HepG2 (cell line): ENCODE results near the gene ZNF223. TPM values are rescaled to one million over a fixed set of nuclear protein-coding genes. Genes with fewer than 3 reads are reported as not detected.

ENCODE experiments used
- BRD4 ChIP-seq: sonication (generic); formaldehyde crosslinking; IDR thresholded peaks from 2 replicates; pipeline ENCODE4 v1.4.0; 2020; ENCODE audit warnings: missing genetic modification reagents
- CREM ChIP-seq, 2 experiments: sonication (generic) in 1 of 2; formaldehyde crosslinking in 1 of 2; IDR thresholded peaks; 2 replicates each; pipeline versions ENCODE4 v1.4.0 to v1.6.1; 2016 to 2020; ENCODE audit warnings: antibody characterized with exemption in 1 of 2, mild to moderate bottlenecking in 1 of 2, missing genetic modification reagents in 1 of 2
- ELF1 ChIP-seq: sonication (generic); formaldehyde crosslinking; IDR thresholded peaks from 2 replicates; pipeline ENCODE4 v1.4.0; 2020; ENCODE audit warnings: missing genetic modification reagents
- ERF ChIP-seq: IDR thresholded peaks from 2 replicates; pipeline ENCODE4 v1.6.1; 2018; ENCODE audit warnings: missing biosample characterization, missing genetic modification reagents
- HIVEP1 ChIP-seq: sonication (generic); formaldehyde crosslinking; IDR thresholded peaks from 2 replicates; pipeline ENCODE4 v1.4.0; 2020; ENCODE audit warnings: mild to moderate bottlenecking, missing genetic modification reagents
- LCORL ChIP-seq, 2 experiments: fragments of 450-650 bp in 1 of 2; sonication (generic) in 1 of 2; formaldehyde crosslinking in 1 of 2; IDR thresholded peaks; 2 replicates each; pipeline versions ENCODE4 v1.5.0 to v1.6.1; 2017 to 2020; ENCODE audit warnings: antibody characterized with exemption in 1 of 2, missing genetic modification reagents in 1 of 2
- MATR3 ChIP-seq: sonication (generic); formaldehyde crosslinking; IDR thresholded peaks from 2 replicates; pipeline ENCODE4 v1.4.0; 2020; ENCODE audit warnings: missing genetic modification reagents
- MED1 ChIP-seq: sonication (generic); formaldehyde crosslinking; IDR thresholded peaks from 2 replicates; pipeline ENCODE4 v1.4.0; 2020; ENCODE audit warnings: missing genetic modification reagents
- MEIS1 ChIP-seq: sonication (generic); formaldehyde crosslinking; IDR thresholded peaks from 2 replicates; pipeline ENCODE4 v1.9.0; 2021; ENCODE audit warnings: mild to moderate bottlenecking, missing genetic modification reagents, moderate library complexity, borderline replicate concordance
- MXD4 ChIP-seq: IDR thresholded peaks from 2 replicates; pipeline ENCODE4 v1.6.1; 2016; ENCODE audit warnings: mild to moderate bottlenecking, missing biosample characterization, missing genetic modification reagents
- SETDB1 ChIP-seq: sonication (generic); formaldehyde crosslinking; IDR thresholded peaks from 2 replicates; pipeline ENCODE4 v1.5.1; 2020; ENCODE audit warnings: missing genetic modification reagents, mild to moderate bottlenecking, borderline replicate concordance
- SOX6 ChIP-seq, 2 experiments: fragments of 450-650 bp in 1 of 2; sonication (generic) in 1 of 2; formaldehyde crosslinking in 1 of 2; IDR thresholded peaks; 2 replicates each; pipeline versions ENCODE4 v1.4.0 to v1.6.1; 2017 to 2020; ENCODE audit warnings: antibody characterized with exemption in 1 of 2, mild to moderate bottlenecking in 1 of 2, missing genetic modification reagents in 1 of 2
- SRSF9 ChIP-seq: fragments of 200-400 bp; formaldehyde crosslinking; IDR thresholded peaks from 2 replicates; pipeline ENCODE4 v1.6.1; 2018; ENCODE audit warnings: borderline replicate concordance, mild to moderate bottlenecking, low read depth, low read length; ENCODE audit not compliant: insufficient read depth, poor library complexity, severe bottlenecking
- TARDBP ChIP-seq: sonication (generic); formaldehyde crosslinking; IDR thresholded peaks from 2 replicates; pipeline ENCODE4 v1.8.0; 2022; ENCODE audit warnings: mild to moderate bottlenecking, missing genetic modification reagents
- TBL1XR1 ChIP-seq: fragments of 150-350 bp; IDR thresholded peaks from 2 replicates; pipeline ENCODE4 v1.6.1; 2014; ENCODE audit warnings: borderline replicate concordance, low read length; ENCODE audit not compliant: partially characterized antibody
- TBP ChIP-seq: sonication (generic); formaldehyde crosslinking; IDR thresholded peaks from 2 replicates; pipeline ENCODE4 v1.5.0; 2020; ENCODE audit warnings: missing genetic modification reagents
- YEATS4 ChIP-seq: sonication (generic); formaldehyde crosslinking; IDR thresholded peaks from 2 replicates; pipeline ENCODE4 v1.4.0; 2020; ENCODE audit warnings: missing genetic modification reagents, borderline replicate concordance
- ZBTB21 ChIP-seq: sonication (generic); formaldehyde crosslinking; IDR thresholded peaks from 2 replicates; pipeline ENCODE4 v1.4.0; 2020; ENCODE audit warnings: missing genetic modification reagents
- ZBTB38 ChIP-seq: sonication (generic); formaldehyde crosslinking; IDR thresholded peaks from 2 replicates; pipeline ENCODE4 v1.5.1; 2020; ENCODE audit warnings: mild to moderate bottlenecking, missing genetic modification reagents
- ZNF124 ChIP-seq: sonication (generic); formaldehyde crosslinking; IDR thresholded peaks from 2 replicates; pipeline ENCODE4 v1.4.0; 2020; ENCODE audit warnings: missing genetic modification reagents
- ZNF232 ChIP-seq: sonication (generic); formaldehyde crosslinking; IDR thresholded peaks from 2 replicates; pipeline ENCODE4 v1.4.0; 2020; ENCODE audit warnings: missing genetic modification reagents, borderline replicate concordance
- ZNF605 ChIP-seq: sonication (generic); formaldehyde crosslinking; IDR thresholded peaks from 2 replicates; pipeline ENCODE4 v1.8.0; 2022; ENCODE audit warnings: mild to moderate bottlenecking, missing genetic modification reagents
- polyA plus RNA-seq, 8 experiments: library from polyadenylated mRNA; depleted of rRNA in 3 of 8; stranded (reverse) in 7 of 8; unstranded in 1 of 8; fragments of >200 nt; fragmentation: Illumina TruSeq in 4 of 8; extraction: Trizol in 4 of 8; gene quantifications; 2 replicates each; pipeline versions ENCODE4 v1.2.1 to v1.2.3, GENCODE V29; 2011 to 2016; ENCODE audit warnings: low read depth in 4 of 8, missing spikeins in 1 of 8, mixed read lengths in 1 of 8; ENCODE audit not compliant: insufficient read depth in 1 of 8
- total RNA-seq, 5 experiments: library from RNA; depleted of rRNA; stranded (reverse); fragments of >200 nt; fragmentation: Illumina TruSeq; extraction: Trizol; gene quantifications; 2 replicates each; pipeline ENCODE4 v1.2.3, GENCODE V29; 2016; ENCODE audit warnings: low read depth in 1 of 5
- TF ChIP-seq, protein P1 (sequence below): sonication (generic); formaldehyde crosslinking; IDR thresholded peaks from 2 replicates; pipeline ENCODE4 v1.4.0; 2020; ENCODE audit warnings: mild to moderate bottlenecking, missing genetic modification reagents, borderline replicate concordance
- TF ChIP-seq, protein P2 (sequence below): sonication (generic); formaldehyde crosslinking; IDR thresholded peaks from 2 replicates; pipeline ENCODE4 v1.5.1; 2020; ENCODE audit warnings: mild to moderate bottlenecking, moderate library complexity, missing genetic modification reagents

The ZNF223 gene
- total and polyA plus RNA-seq, 2 of the 13 experiments (the other 11 are each of a cell fraction or from before 2014, with no cell fraction given), result 2.0 to 4.8 TPM

DNA sequence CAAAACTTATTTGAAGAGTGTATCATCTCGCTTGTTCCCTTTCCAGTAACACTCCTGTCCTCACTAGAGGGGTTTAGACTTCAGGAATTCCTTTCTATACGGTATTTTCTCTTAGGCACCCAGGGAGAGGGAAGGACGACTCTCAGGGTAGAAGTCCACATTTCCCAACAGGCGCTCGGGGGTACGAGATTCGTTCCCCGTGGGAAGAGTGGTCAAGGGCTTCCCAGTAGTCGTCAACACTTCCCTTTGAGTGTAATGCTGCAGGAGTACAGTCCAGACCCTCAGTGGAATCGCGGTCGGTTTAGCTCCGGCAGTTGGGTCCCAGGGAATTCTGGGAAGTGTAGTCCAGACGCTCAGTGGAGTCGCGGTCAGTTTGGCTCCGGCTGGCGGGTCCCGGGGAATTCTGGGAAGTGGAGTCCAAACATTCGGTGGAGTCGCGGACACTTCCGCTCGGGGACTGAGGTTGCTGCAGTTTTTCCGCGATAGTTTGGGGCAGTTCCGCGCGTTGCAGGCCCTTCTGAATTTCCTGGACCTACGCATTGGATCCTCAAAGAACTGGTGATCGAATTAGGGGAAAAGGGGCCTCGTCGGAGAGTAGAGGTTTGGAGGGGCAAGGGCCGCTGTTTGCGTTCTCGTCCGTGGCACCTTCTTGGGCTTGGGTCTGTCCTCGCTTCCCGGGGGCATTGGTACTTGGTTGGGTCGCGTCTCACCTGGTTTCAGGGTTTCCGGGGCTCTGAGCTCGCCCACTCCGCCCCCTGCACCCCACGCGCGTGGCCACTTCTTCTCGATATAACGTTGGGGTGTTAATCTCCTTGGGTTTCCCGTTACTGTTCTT, 42.3 kb downstream of the ZNF223 start, which contains the start of gene ZNF224 (continued):
- peak; percentile 61; the same call in 1 of the 2 replicates for TF ChIP-seq ZBTB38
- no peak; the same call in 1 of the 2 replicates for TF ChIP-seq ZNF232 (CRISPR knock-in tag)
- TF ChIP-seq, protein P1, sequence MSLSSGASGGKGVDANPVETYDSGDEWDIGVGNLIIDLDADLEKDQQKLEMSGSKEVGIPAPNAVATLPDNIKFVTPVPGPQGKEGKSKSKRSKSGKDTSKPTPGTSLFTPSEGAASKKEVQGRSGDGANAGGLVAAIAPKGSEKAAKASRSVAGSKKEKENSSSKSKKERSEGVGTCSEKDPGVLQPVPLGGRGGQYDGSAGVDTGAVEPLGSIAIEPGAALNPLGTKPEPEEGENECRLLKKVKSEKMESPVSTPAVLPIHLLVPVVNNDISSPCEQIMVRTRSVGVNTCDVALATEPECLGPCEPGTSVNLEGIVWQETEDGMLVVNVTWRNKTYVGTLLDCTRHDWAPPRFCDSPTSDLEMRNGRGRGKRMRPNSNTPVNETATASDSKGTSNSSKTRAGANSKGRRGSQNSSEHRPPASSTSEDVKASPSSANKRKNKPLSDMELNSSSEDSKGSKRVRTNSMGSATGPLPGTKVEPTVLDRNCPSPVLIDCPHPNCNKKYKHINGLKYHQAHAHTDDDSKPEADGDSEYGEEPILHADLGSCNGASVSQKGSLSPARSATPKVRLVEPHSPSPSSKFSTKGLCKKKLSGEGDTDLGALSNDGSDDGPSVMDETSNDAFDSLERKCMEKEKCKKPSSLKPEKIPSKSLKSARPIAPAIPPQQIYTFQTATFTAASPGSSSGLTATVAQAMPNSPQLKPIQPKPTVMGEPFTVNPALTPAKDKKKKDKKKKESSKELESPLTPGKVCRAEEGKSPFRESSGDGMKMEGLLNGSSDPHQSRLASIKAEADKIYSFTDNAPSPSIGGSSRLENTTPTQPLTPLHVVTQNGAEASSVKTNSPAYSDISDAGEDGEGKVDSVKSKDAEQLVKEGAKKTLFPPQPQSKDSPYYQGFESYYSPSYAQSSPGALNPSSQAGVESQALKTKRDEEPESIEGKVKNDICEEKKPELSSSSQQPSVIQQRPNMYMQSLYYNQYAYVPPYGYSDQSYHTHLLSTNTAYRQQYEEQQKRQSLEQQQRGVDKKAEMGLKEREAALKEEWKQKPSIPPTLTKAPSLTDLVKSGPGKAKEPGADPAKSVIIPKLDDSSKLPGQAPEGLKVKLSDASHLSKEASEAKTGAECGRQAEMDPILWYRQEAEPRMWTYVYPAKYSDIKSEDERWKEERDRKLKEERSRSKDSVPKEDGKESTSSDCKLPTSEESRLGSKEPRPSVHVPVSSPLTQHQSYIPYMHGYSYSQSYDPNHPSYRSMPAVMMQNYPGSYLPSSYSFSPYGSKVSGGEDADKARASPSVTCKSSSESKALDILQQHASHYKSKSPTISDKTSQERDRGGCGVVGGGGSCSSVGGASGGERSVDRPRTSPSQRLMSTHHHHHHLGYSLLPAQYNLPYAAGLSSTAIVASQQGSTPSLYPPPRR (CRISPR knock-in tag), result no peak
- peak; percentile 99 for TF ChIP-seq CREM (IDR thresholded peaks at IDR 0.05)
- no peak for TF ChIP-seq CREM (CRISPR knock-in tag; IDR thresholded peaks at IDR 0.05)
- peak; percentile 66 for TF ChIP-seq MED1 (CRISPR knock-in tag)
- no peak for TF ChIP-seq MXD4 (CRISPR knock-in tag)
- no peak for TF ChIP-seq MATR3 (CRISPR knock-in tag)
- TF ChIP-seq ZNF605 (CRISPR knock-in tag), result peak; percentile 67; the same call in 1 of the 2 replicates
- TF ChIP-seq SOX6 (IDR thresholded peaks at IDR 0.05), result no peak
- peak; percentile 24; the same call in 1 of the 2 replicates for TF ChIP-seq SOX6 (CRISPR knock-in tag; IDR thresholded peaks at IDR 0.05)
- TF ChIP-seq ELF1, result peak; percentile 93
- no peak for TF ChIP-seq SRSF9
- TF ChIP-seq TBL1XR1, result peak; percentile 50
- no peak for TF ChIP-seq SETDB1 (CRISPR knock-in tag)
- TF ChIP-seq, protein P2, sequence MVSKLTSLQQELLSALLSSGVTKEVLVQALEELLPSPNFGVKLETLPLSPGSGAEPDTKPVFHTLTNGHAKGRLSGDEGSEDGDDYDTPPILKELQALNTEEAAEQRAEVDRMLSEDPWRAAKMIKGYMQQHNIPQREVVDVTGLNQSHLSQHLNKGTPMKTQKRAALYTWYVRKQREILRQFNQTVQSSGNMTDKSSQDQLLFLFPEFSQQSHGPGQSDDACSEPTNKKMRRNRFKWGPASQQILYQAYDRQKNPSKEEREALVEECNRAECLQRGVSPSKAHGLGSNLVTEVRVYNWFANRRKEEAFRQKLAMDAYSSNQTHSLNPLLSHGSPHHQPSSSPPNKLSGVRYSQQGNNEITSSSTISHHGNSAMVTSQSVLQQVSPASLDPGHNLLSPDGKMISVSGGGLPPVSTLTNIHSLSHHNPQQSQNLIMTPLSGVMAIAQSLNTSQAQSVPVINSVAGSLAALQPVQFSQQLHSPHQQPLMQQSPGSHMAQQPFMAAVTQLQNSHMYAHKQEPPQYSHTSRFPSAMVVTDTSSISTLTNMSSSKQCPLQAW, result peak; percentile 82
- peak; percentile 79 for TF ChIP-seq TARDBP
- TF ChIP-seq ERF (CRISPR knock-in tag), result peak; percentile 71
- TF ChIP-seq ZNF124 (CRISPR knock-in tag), result peak; percentile 82; the same call in 1 of the 2 replicates
- TF ChIP-seq BRD4 (CRISPR knock-in tag), result no peak
- TF ChIP-seq TBP (CRISPR knock-in tag), result no peak
- no peak for TF ChIP-seq LCORL (IDR thresholded peaks at IDR 0.05)
- peak; percentile 26 for TF ChIP-seq LCORL (CRISPR knock-in tag; IDR thresholded peaks at IDR 0.05)
- no peak for TF ChIP-seq ZBTB21 (CRISPR knock-in tag)
- 0 out of 2 replicates have a peak, but pooled peaks have one; percentile 47 for TF ChIP-seq HIVEP1 (CRISPR knock-in tag)
- TF ChIP-seq YEATS4, result peak; percentile 55
- TF ChIP-seq MEIS1 (CRISPR knock-in tag), result no peak
